Activated T-helper 2 cell treated with anti-CD3 and anti-CD28 coated beads, Interferon-gamma antibody, Interleukin-2, Interleukin-4, amounts not matched to agents 10 μg/mL and 5 μg/mL and 100 μg/mL, durations not matched to agents 14 hours and 24 hours and 36 hours (primary cell): ENCODE data around the gene KRI1. TPM values are rescaled to one million over a fixed set of nuclear protein-coding genes. Genes with fewer than 3 reads are reported as not detected.
"Not testable (repeated sequence)": the region's sequence is repeated elsewhere in the genome, so short reads cannot be mapped to it uniquely, and the experiment has no call there.

ENCODE experiments used
- DNase-seq: peaks from one replicate; pipeline ENCODE4 v3.0.0; 2021; ENCODE audit warnings: low spot score
- H3K27ac Mint-ChIP-seq: one replicate; pipeline ENCODE4 v1.8.0; 2021; ENCODE audit warnings: mixed read lengths
- H3K27me3 Mint-ChIP-seq: one replicate; pipeline ENCODE4 v1.8.0; 2021; ENCODE audit warnings: low read depth, mixed read lengths
- H3K36me3 Mint-ChIP-seq: one replicate; pipeline ENCODE4 v1.8.0; 2021; ENCODE audit warnings: low read depth, mixed read lengths
- H3K4me1 Mint-ChIP-seq: one replicate; pipeline ENCODE4 v1.8.0; 2021; ENCODE audit warnings: low read depth, mixed read lengths
- H3K4me3 Mint-ChIP-seq: one replicate; pipeline ENCODE4 v1.8.0; 2021; ENCODE audit warnings: low read depth, mild to moderate bottlenecking, moderate library complexity, mixed read lengths
- H3K9me3 Mint-ChIP-seq: one replicate; pipeline ENCODE4 v1.8.0; 2021; ENCODE audit warnings: mixed read lengths
- intact Hi-C: fragments of 100-400 bp; cut with micrococcal nuclease; formaldehyde crosslinking; loops from one replicate; pipeline ENCODE4 v1.15.1; 2023
- total RNA-seq: library from RNA; stranded (reverse); gene quantifications from 2 replicates; pipeline ENCODE4 v1.2.3, GENCODE V29; 2022

KRI1 gene
- total RNA-seq, 1 donor from 2014 or later, result 69.5 TPM

DNA sequence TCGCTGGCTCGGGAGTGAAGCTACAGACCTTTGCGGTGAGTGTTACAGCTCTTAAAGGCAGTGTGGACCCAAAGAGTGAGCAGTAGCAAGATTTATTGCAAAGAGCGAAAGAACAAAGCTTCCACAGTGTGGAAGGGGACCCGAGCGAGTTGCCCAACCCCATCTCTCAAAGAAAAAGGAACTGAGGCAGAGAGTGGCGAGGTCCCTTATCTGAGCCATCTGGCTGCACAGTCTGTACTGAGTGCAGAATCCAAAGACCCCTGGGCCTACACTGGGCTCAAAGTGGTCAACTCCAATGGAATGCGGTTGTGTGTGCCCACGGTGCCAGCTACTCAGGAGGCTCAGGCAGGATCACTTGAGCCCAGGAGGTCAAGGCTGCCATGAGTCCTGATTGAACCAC is 26.8 kb downstream of the KRI1 start:
- H3K27ac Mint-ChIP-seq, H3K4me3 Mint-ChIP-seq, DNase-seq, intact Hi-C loops, H3K36me3 Mint-ChIP-seq, H3K9me3 Mint-ChIP-seq, H3K4me1 Mint-ChIP-seq: not testable (repeated sequence)
- H3K27me3 Mint-ChIP-seq, result peaks cover 28% of the 10 kb centered on the region

DNA sequence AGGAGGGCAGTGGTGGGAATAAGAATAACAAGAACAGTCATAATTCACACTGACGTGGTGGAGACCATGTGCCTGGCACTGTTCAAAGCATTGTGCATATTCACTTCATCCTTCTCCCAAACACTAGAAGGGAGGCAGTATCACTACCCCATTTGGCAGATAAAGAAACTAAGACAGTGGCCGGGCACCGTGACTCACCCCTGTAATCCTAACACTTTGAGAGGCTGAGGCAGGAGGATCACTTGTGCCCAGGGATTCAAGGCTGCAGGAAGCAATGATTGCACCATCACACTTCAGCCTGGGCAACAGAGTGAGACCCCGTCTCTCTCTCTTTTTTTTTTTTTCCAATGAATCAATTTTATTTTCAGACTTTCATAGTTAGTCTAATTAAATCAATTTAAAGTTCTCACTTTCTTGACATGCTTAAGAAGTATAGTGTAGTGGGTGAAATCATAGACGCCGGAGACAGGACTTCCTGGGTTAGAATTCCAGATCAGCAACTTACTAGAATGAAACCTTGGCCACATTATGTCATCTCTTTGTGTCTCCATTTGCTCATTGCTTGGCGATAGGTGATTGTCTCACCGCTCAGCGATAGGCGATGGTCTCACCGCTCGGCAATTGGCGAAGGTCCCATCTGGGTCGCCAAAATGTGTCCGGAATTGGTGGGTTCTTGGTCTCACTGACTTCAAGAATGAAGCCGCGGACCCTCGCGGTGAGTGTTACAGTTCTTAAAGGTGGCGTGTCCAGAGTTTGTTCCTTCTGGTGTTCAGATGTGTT is 27.4 kb downstream of the KRI1 start:
- Mint-ChIP-seq H3K27ac (no peak overlapping the region), H3K27me3 (peaks cover 28% of the 10 kb centered on the region), H3K9me3 (no peaks in the 10 kb centered on the region), H3K4me3 (no peak overlapping the region), H3K4me1 (peaks cover 2% of the 10 kb centered on the region), H3K36me3 (no peaks in the 10 kb centered on the region)
- DNase-seq, result no peak
- intact Hi-C loops, result no loop called here

DNA sequence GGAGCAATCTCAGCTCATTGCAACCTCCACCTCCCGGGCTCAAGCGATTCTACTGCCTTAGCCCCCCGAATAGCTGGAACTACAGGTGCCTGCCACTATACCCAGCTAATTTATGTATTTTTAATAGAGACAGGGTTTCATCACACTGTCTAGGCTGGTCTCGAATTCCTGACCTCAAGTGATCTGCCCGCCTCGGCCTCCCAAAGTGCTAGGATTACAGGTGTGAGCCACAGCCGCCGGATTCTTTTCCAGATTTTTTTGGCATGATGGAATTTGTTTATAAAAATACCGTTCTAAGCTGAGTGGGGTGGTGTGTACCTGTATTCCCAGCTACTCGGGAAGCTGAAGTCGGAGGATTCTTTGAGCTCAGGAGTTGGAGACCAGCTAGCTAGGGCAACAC is 28.1 kb downstream of the KRI1 start:
- peaks cover 28% of the 10 kb centered on the region for H3K27me3 Mint-ChIP-seq
- H3K36me3 Mint-ChIP-seq, result no peaks in the 10 kb centered on the region

DNA sequence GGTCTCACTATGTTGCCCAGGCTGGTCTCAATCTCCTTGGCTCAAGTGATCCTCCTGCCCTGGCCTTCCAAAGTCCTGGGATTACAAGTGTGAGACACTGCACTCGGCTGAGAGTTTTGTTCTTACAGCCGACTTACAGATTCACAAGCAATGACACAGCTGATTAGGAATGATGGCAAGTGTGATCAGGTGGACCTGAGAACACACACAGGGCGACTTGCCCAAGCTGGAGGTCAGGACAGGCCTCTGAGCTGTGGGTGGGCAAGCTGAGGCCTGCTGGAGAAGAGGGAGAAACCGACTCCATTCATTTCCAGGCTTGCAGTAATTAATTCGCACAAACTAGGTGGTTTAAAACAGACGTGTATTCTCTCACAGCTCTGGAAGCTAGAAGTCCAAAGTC is 30.2 kb downstream of the KRI1 start:
- H3K27ac Mint-ChIP-seq, result no peak overlapping the region
- DNase-seq, result no peak
- H3K4me1 Mint-ChIP-seq, result no peaks in the 10 kb centered on the region
- peaks cover 26% of the 10 kb centered on the region for H3K27me3 Mint-ChIP-seq
- no peaks in the 10 kb centered on the region for H3K9me3 Mint-ChIP-seq
- intact Hi-C loops, result no loop called here
- no peak overlapping the region for H3K4me3 Mint-ChIP-seq
- no peaks in the 10 kb centered on the region for H3K36me3 Mint-ChIP-seq

More for the DNA sequence above, 28.1 kb downstream of the KRI1 start:
- H3K4me3 Mint-ChIP-seq, result no peak overlapping the region
- H3K4me1 Mint-ChIP-seq, result no peaks in the 10 kb centered on the region
- no peak overlapping the region for H3K27ac Mint-ChIP-seq
- intact Hi-C loops, result no loop called here
- H3K9me3 Mint-ChIP-seq, result no peaks in the 10 kb centered on the region
- no peak for DNase-seq

DNA sequence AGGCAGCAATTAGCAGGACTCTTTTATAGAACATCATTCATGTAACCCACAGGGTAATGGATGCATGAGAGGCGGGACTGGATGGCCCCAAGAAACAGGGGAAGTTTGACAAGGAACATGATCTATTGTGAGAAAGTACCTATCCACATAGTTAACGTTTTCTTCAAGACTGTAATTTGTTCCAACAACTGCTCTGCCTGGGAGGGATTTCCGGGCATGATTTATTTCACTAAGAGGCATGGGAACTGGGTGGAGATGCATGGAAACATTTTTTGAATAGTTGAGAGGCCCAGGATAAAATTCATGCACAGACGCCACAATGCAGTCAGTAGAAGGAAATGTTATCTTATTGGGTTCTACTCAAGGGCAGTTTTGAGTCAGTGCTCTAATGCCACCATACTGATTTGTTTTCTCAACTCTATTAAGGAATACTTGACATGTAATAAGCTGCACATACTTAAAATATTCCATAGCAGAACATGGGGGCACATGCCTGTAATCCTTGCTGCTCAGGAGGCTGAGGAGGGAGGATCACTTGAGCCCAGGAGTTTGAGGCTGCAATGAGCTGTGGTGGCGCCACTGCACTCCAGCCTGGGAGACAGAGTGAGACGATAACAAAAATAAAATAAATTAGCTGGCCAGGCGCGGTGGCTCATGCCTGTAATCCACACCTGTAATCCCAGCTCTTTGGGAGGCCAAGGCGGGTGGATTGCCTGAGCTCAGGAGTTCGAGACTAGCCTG is 32.0 kb downstream of the KRI1 start:
- Mint-ChIP-seq H3K27me3 (peaks cover 16% of the 10 kb centered on the region), H3K4me1 (no peaks in the 10 kb centered on the region), H3K4me3 (no peak overlapping the region), H3K27ac (no peak overlapping the region), H3K36me3 (no peaks in the 10 kb centered on the region), H3K9me3 (no peaks in the 10 kb centered on the region)
- intact Hi-C loops, result no loop called here
- no peak for DNase-seq

DNA sequence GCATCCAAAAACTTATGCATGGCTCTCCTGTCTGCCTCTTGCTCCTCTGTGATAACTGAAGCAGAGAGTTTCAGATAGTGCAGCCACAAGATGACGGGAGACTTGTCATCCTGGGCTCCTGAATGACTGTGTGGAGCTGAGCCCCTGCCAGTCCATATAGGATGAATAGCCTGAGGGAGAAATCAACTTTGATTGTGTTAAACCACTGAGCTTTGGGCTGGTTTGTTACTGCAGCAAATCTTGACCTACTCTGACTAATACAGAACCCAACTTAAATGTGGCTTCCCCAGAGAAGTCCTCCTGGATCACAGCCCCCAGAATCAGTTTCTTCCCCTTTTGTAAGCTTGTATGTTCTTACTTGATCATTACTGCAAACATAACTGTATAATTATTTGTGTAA is 33.4 kb downstream of the KRI1 start:
- H3K9me3 Mint-ChIP-seq, result no peaks in the 10 kb centered on the region
- no peaks in the 10 kb centered on the region for H3K36me3 Mint-ChIP-seq
- intact Hi-C loops, result no loop called here
- H3K27me3 Mint-ChIP-seq, result peaks cover 7% of the 10 kb centered on the region
- H3K4me1 Mint-ChIP-seq, result no peaks in the 10 kb centered on the region
- no peak for DNase-seq
- H3K27ac Mint-ChIP-seq, result no peak overlapping the region
- no peak overlapping the region for H3K4me3 Mint-ChIP-seq

DNA sequence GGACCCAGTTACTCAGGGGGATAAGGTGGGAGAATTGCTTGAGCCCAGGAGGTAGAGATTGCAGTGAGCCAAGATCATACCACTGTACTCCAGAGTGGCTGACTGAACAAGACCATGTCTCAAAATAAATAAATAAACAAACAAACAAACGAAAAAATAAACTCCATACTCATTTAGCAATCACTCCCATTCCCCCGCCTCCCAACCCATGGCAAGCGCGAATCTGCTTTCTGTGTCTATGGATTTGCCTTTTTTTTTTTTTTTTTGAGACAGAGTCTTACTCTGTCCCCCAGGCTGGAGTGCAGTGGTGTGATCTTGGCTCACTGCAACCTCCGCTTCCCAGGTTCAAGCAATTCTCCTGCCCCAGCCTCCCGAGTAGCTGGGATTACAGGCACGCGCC is 38.9 kb downstream of the KRI1 start:
- H3K4me1 Mint-ChIP-seq, H3K4me3 Mint-ChIP-seq, intact Hi-C loops, DNase-seq, H3K27me3 Mint-ChIP-seq, H3K36me3 Mint-ChIP-seq, H3K9me3 Mint-ChIP-seq, H3K27ac Mint-ChIP-seq: not testable (repeated sequence)

DNA sequence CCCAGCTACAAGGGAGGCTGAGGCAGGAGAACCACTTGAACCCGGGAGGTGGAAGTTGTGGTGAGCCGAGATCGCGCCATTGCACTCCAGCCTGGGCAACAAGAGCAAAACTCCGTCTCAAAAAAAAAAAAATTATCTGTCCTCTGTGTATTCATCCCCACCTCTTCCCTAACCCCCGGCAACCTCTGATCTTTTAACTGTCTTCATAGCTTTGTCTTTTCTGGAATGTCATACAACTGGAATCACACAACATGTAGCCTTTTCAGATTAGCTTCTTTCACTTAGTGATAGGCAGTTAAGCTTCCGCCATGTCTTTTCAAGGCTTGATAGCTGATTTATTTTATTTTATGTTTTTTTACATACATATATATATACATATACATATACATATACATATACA is 40.2 kb downstream of the KRI1 start:
- no peaks in the 10 kb centered on the region for H3K36me3 Mint-ChIP-seq
- no peak overlapping the region for H3K27ac Mint-ChIP-seq
- H3K4me3 Mint-ChIP-seq, result no peak overlapping the region
- peaks cover 6% of the 10 kb centered on the region for H3K27me3 Mint-ChIP-seq
- intact Hi-C loops, result no loop called here
- no peak for DNase-seq
- H3K9me3 Mint-ChIP-seq, result no peaks in the 10 kb centered on the region
- no peaks in the 10 kb centered on the region for H3K4me1 Mint-ChIP-seq

DNA sequence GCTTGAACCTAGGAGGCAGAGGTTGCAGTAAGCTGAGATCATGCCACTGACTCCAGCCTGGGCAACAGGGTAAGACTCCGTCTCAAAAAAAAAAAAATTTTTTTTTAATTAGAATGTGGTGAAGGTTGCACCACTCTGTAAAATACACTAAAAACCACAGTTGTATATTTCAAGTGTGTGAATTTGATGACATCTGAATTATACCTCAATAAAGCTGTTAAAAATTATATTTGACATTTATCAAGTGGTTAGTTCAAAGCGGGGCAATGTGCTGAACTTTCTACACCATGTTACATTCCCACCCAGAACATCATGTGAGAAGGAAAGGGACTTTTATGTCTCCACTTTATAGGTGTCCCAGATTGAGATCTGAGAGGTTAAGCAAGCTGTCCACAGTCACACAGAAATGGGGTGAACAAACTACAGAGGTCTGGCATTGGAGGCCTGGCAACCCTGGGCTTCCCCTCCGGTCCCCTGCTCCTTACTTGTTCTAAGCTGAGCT is 42.6 kb downstream of the KRI1 start:
- H3K27ac Mint-ChIP-seq, result no peak overlapping the region
- intact Hi-C loops, result no loop called here
- no peaks in the 10 kb centered on the region for H3K9me3 Mint-ChIP-seq
- H3K27me3 Mint-ChIP-seq, result peaks cover 25% of the 10 kb centered on the region
- H3K36me3 Mint-ChIP-seq, result no peaks in the 10 kb centered on the region
- no peak for DNase-seq
- no peak overlapping the region for H3K4me3 Mint-ChIP-seq
- H3K4me1 Mint-ChIP-seq, result peaks cover 11% of the 10 kb centered on the region

DNA sequence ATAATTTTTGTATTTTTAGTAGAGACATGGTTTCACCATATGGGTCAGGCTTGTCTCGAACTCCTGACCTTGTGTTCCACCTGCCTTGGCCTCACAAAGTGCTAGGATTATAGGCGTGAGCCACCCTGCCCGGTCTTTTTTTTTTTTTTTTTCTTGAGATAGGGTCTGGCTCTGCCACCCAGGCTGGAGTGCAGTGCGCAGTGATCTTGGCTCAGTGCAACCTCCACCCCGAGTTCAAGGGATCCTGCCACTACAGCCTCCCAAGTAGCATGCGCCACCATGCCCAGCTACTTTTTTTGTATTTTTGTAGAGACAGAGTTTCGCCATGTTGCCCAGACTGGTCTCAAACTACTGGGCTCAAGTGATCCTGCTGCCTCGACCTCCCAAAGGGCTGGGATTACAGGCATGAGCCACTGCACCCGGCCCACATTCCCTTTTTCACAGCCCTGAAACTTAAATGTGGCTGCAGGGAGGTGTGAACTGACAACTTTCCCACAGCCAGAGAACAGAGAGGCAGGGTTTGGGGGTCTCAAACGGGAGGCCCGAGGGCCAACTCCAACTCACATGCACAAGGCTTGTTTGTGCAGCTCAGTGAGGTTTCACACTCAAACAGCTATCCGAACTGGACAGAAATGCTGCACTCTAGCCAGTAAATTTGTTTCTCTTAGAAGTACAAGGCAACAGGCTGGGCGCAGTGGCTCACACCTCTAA is 44.2 kb downstream of the KRI1 start:
- H3K27me3 Mint-ChIP-seq, result peaks cover 31% of the 10 kb centered on the region
- H3K4me1 Mint-ChIP-seq, result peaks cover 15% of the 10 kb centered on the region
- no peak for DNase-seq
- intact Hi-C loops, result no loop called here
- H3K9me3 Mint-ChIP-seq, result no peaks in the 10 kb centered on the region
- H3K36me3 Mint-ChIP-seq, result no peaks in the 10 kb centered on the region
- no peak overlapping the region for H3K4me3 Mint-ChIP-seq
- H3K27ac Mint-ChIP-seq, result no peak overlapping the region

DNA sequence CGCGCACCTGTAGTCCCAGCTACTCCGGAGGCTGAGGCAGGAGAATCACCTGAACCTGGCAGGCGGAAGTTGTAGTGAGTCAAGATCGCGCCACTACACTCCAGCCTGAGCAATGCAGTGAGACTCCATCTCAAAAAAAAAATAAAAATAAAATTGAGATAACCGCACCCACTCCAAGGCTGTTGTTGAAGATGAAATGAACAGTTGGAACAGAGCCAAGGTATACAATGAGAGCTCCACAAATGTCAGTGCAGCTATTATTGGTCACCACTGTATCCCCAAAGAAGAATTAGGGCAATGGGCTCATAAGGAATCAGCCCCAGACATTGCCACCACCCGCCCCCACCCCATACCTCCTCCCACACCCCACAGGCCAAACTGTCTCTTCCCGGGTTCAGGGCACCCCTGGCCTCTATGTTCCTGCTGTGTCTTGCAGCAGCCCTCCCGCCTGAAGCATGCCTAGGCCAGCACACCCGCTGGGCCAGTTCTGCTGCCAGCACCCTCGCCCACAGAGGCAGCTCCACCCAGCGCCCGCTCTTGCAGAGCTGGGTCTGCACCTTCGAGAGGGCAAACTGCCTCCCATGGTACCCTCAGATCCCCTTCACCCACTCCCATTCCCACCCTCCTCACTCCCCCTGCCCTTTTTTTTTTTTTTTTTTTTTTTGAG is 45.0 kb downstream of the KRI1 start:
- Mint-ChIP-seq H3K9me3 (no peaks in the 10 kb centered on the region), H3K27ac (no peak overlapping the region), H3K4me3 (no peak overlapping the region), H3K27me3 (peaks cover 39% of the 10 kb centered on the region), H3K36me3 (no peaks in the 10 kb centered on the region), H3K4me1 (peaks cover 17% of the 10 kb centered on the region)
- intact Hi-C loops, result no loop called here
- DNase-seq, result no peak

DNA sequence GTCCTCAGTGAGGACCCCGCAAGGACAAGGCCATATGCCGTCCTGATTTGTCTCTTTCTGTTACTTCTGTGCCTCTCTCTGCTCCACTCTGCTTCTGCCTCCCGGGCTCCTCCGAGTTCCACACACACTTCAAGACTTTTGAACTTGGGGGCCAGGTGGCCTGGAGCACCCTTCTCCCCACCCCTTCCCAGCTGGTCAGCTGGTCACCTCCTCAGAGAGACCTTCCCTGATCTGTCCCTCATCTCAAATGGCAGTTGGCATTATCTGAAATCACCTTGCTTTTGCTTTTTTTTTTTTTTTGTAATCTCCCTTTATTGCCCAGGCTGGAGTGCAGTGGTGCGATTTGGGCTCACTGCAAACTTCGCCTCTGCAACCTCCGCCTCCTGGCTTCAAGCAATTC is 46.4 kb downstream of the KRI1 start:
- Mint-ChIP-seq H3K4me3 (peak overlapping the region; percentile 35), H3K4me1 (peaks cover 17% of the 10 kb centered on the region), H3K9me3 (no peaks in the 10 kb centered on the region), H3K36me3 (no peaks in the 10 kb centered on the region), H3K27me3 (peaks cover 50% of the 10 kb centered on the region), H3K27ac (no peak overlapping the region)
- no peak for DNase-seq
- intact Hi-C loops, result loop anchor here (5.0 kb wide), 1 partner anchor 232 kb away; the partner anchor contains the start of genes ICAM4 and ICAM5
